GM23248 (cell line): ENCODE results near the gene ATN1.
"Not testable (repeated sequence)": the region's sequence is repeated elsewhere in the genome, so short reads cannot be mapped to it uniquely, and the experiment has no call there.

Experiments used
- EZH2 ChIP-seq: fragments of 200-600 bp; sonication (generic); IDR thresholded peaks from 2 replicates; pipeline ENCODE4 v1.6.1; 2018; ENCODE audit warnings: antibody characterized with exemption, mild to moderate bottlenecking; ENCODE audit not compliant: insufficient read depth, poor library complexity, severe bottlenecking
- EZH2phosphoT487 ChIP-seq: fragments of 200-600 bp; sonication (generic); IDR thresholded peaks from 2 replicates; pipeline ENCODE4 v1.6.1; 2018; ENCODE audit warnings: antibody characterized with exemption, moderate library complexity, mild to moderate bottlenecking, low read depth; ENCODE audit not compliant: insufficient read depth

GRCh38 chr12:6908141-6908540 lies 19.6 kb upstream of the ATN1 start:
- not testable (repeated sequence) for TF ChIP-seq EZH2, EZH2phosphoT487
